Upper lobe of left lung (tissue), 6 donors: ENCODE measurements around the gene RTP3. TPM values are rescaled to one million over a fixed set of nuclear protein-coding genes. Genes with fewer than 3 reads are reported as not detected.

Source experiments
- ATAC-seq, 2 donors: fragments of 200-7000 bp; cut with Tn5 transposase; one replicate each; pipeline ENCODE4 v1.9.1; 2022; ENCODE audit warnings: mild to moderate bottlenecking in 2 of 2, moderate library complexity in 2 of 2; ENCODE audit not compliant: low FRiP score in 2 of 2
- DNase-seq, 2 donors: peaks; one replicate each; pipeline ENCODE4 v3.0.0-alpha.2; 2019 to 2020
- H3K27ac ChIP-seq, 4 donors: fragments of 200-600 bp; sonication (generic); one replicate each; pipeline ENCODE4 v1.5.1; 2016 to 2019
- H3K27me3 ChIP-seq, 4 donors: fragments of 200-600 bp; sonication (generic); one replicate each; pipeline ENCODE4 v1.5.1; 2017 to 2019
- H3K36me3 ChIP-seq, 4 donors: fragments of 200-600 bp; sonication (generic); one replicate each; pipeline ENCODE4 v1.5.1; 2016 to 2019
- H3K4me1 ChIP-seq, 4 donors: fragments of 200-600 bp; sonication (generic); one replicate each; pipeline ENCODE4 v1.5.1; 2018 to 2019
- H3K4me3 ChIP-seq, 4 donors: fragments of 200-600 bp; sonication (generic); one replicate each; pipeline ENCODE4 v1.5.1; 2017 to 2019; ENCODE audit warnings: mild to moderate bottlenecking in 2 of 4, moderate library complexity in 1 of 4
- H3K9me3 ChIP-seq, 4 donors: fragments of 200-600 bp; sonication (generic); one replicate each; pipeline ENCODE4 v1.5.1; 2018 to 2019
- CTCF ChIP-seq, 6 experiments: fragments of 450-650 bp in 4 of 6; fragments of 200-600 bp in 2 of 6; sonication (generic) in 2 of 6; IDR thresholded peaks; one replicate each; pipeline ENCODE4 v1.5.1; 2016 to 2019; ENCODE audit warnings: antibody characterized with exemption in 6 of 6
- EP300 ChIP-seq, 4 donors: sonication (generic); formaldehyde crosslinking; IDR thresholded peaks; one replicate each; pipeline ENCODE4 v1.5.1; 2017; ENCODE audit warnings: antibody characterized with exemption in 4 of 4, control low read depth in 2 of 4
- POLR2A ChIP-seq, 4 donors: fragments of 450-650 bp; IDR thresholded peaks; one replicate each; pipeline ENCODE4 v1.5.1; 2016 to 2017; ENCODE audit warnings: antibody characterized with exemption in 4 of 4, mild to moderate bottlenecking in 2 of 4
- POLR2AphosphoS5 ChIP-seq, 2 donors: sonication (generic); formaldehyde crosslinking; IDR thresholded peaks; one replicate each; pipeline ENCODE4 v1.5.1; 2017; ENCODE audit warnings: antibody characterized with exemption in 2 of 2
- WGBS, 2 donors: methylation state at CpG; one replicate each; pipeline ENCODE4 v1.1.5; 2017 to 2018; 5-methylcytosine and 5-hydroxymethylcytosine counted together
- total RNA-seq, 6 donors: library from RNA; depleted of rRNA in 4 of 6; stranded (reverse); fragments of >200 nt in 4 of 6; gene quantifications; one replicate each; pipeline versions ENCODE4 v1.1.0 to v1.2.1, GENCODE V29; 2016 to 2021
- donor health status: DM: no; HTN: no; CAD: no; lungs with moderate emphysema.
- donor health status: DM: no; HTN: yes; CAD: no; lungs with severe emphysema.

Gene RTP3
- total RNA-seq, 6 donors from 2014 or later, result not detected

- Histone ChIP-seq H3K4me3 (no peak overlapping the region), H3K27me3 (no peaks in the 10 kb centered on the region), H3K9me3 (peaks cover 0 to 3% (median 0%) of the 10 kb centered on the region in 4 donors), H3K4me1 (peaks cover 0 to 3% (median 0%) of the 10 kb centered on the region in 4 donors), H3K36me3 (no peaks in the 10 kb centered on the region), H3K27ac (no peak overlapping the region)
- WGBS, 2 donors, result 88 to 97% methylated on average over 3 to 5 of the region's 5 CpGs
- DNase-seq (no peak), ATAC-seq (no peak)
- TF ChIP-seq POLR2AphosphoS5 (IDR thresholded peaks at IDR 0.05) (no peak), CTCF (IDR thresholded peaks at IDR 0.05) (no peak), EP300 (IDR thresholded peaks at IDR 0.05) (no peak), POLR2A (IDR thresholded peaks at IDR 0.05) (no peak)
These were observed 18.1 kb upstream of the RTP3 start for GRCh38 chr3:46479696-46480095.

- no peak overlapping the region for H3K27ac ChIP-seq
- ATAC-seq, result no peak
- no peak for DNase-seq
- H3K9me3 ChIP-seq, result no peaks in the 10 kb centered on the region
- H3K27me3 ChIP-seq, result no peaks in the 10 kb centered on the region
- no peak overlapping the region for H3K4me3 ChIP-seq
- no peaks in the 10 kb centered on the region for H3K36me3 ChIP-seq
- TF ChIP-seq POLR2AphosphoS5 (IDR thresholded peaks at IDR 0.05) (no peak), EP300 (IDR thresholded peaks at IDR 0.05) (no peak), CTCF (IDR thresholded peaks at IDR 0.05) (no peak), POLR2A (IDR thresholded peaks at IDR 0.05) (no peak)
- H3K4me1 ChIP-seq, result peaks cover 0 to 5% (median 1%) of the 10 kb centered on the region in 4 donors
- 77 to 79% methylated on average over 5 to 6 of the region's 6 CpGs for WGBS, 2 donors
These were observed 17.1 kb upstream of the RTP3 start for GRCh38 chr3:46480491-46481195.

GRCh38 chr3:46481636-46482035, 16.1 kb upstream of the RTP3 start:
- Histone ChIP-seq H3K4me1 (peaks cover 0 to 5% (median 1%) of the 10 kb centered on the region in 4 donors), H3K36me3 (no peaks in the 10 kb centered on the region), H3K4me3 (no peak overlapping the region), H3K27me3 (no peaks in the 10 kb centered on the region), H3K27ac (no peak overlapping the region), H3K9me3 (no peaks in the 10 kb centered on the region)
- TF ChIP-seq CTCF (IDR thresholded peaks at IDR 0.05) (no peak), EP300 (IDR thresholded peaks at IDR 0.05) (no peak), POLR2A (IDR thresholded peaks at IDR 0.05) (no peak), POLR2AphosphoS5 (IDR thresholded peaks at IDR 0.05) (no peak)
- no peak for ATAC-seq
- 80 to 92% methylated on average over 4 of the region's 4 CpGs for WGBS, 2 donors
- DNase-seq, result no peak

- Histone ChIP-seq H3K9me3 (no peaks in the 10 kb centered on the region), H3K27me3 (no peaks in the 10 kb centered on the region), H3K4me1 (peaks cover 0 to 5% (median 1%) of the 10 kb centered on the region in 4 donors), H3K27ac (no peak overlapping the region), H3K4me3 (no peak overlapping the region), H3K36me3 (no peaks in the 10 kb centered on the region)
- no peak for ATAC-seq
- DNase-seq, result no peak
- WGBS, 2 donors, result 78 to 100% methylated on average over 1 of the region's 1 CpG
- TF ChIP-seq POLR2AphosphoS5 (IDR thresholded peaks at IDR 0.05) (no peak), EP300 (IDR thresholded peaks at IDR 0.05) (no peak), CTCF (IDR thresholded peaks at IDR 0.05) (no peak)
These were observed 15.0 kb upstream of the RTP3 start for GRCh38 chr3:46482632-46483350.
